ENCODE results near the gene PDE5A.

PDE5A gene

DNA sequence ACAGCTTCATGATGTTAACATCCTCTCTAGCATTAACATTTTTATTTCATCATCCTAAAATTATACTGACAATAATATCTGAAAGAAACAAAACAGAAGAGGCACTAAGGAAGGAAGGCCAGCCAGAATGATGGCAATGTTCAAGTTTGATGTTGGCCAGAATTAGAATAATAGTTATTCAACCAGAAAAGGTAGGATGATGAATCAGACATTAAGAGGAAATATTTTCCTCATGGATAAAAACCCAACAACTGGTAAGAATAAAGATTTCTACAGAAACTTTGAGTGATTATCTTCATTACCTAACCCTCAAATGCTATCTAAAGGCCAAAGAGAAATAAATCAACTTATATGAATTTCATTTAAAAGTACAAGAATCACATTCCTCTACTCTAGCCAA, 105.2 kb downstream of the PDE5A start:
- TF ChIP-seq, protein P1, sequence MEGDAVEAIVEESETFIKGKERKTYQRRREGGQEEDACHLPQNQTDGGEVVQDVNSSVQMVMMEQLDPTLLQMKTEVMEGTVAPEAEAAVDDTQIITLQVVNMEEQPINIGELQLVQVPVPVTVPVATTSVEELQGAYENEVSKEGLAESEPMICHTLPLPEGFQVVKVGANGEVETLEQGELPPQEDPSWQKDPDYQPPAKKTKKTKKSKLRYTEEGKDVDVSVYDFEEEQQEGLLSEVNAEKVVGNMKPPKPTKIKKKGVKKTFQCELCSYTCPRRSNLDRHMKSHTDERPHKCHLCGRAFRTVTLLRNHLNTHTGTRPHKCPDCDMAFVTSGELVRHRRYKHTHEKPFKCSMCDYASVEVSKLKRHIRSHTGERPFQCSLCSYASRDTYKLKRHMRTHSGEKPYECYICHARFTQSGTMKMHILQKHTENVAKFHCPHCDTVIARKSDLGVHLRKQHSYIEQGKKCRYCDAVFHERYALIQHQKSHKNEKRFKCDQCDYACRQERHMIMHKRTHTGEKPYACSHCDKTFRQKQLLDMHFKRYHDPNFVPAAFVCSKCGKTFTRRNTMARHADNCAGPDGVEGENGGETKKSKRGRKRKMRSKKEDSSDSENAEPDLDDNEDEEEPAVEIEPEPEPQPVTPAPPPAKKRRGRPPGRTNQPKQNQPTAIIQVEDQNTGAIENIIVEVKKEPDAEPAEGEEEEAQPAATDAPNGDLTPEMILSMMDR (IDR thresholded peaks at IDR 0.05) = no peak
- no peak overlapping the region for H3K4me3 Mint-ChIP-seq
- H3K27me3 Mint-ChIP-seq (ENCODE audit: low read depth, poor library complexity) = no peaks in the 10 kb centered on the region
- DNase-seq = no peak
- H3K4me1 Mint-ChIP-seq = peaks cover 5% of the 10 kb centered on the region
- no peaks in the 10 kb centered on the region for H3K9me3 Mint-ChIP-seq
- peaks cover 32% of the 10 kb centered on the region for H3K36me3 Mint-ChIP-seq (ENCODE audit: low read depth)
- H3K27ac Mint-ChIP-seq = no peak overlapping the region

DNA sequence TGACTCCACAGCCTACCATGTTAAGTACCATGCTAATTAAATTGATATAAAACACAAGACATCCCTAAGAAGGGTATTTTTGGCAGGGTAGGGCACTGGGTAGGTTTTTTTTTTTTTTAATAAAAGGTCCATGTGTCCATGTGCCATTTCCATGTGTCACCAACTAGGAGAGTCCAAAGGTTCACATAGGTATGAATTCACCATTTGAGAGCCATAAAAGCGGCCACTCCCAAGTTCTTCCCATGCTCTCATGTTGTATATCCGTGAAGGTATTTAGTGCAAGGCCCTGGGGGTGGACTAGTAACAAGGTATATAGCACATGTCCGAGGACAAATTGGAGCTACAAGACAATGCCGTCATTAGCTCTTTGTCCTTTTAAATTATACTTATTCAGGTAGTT, 107.3 kb downstream of the PDE5A start:
- TF ChIP-seq, protein P1 (IDR thresholded peaks at IDR 0.05) = no peak
- DNase-seq = no peak
- Mint-ChIP-seq H3K27ac (no peak overlapping the region), H3K4me1 (no peaks in the 10 kb centered on the region), H3K36me3 (ENCODE audit: low read depth) (peaks cover 37% of the 10 kb centered on the region), H3K4me3 (no peak overlapping the region), H3K27me3 (ENCODE audit: low read depth, poor library complexity) (no peaks in the 10 kb centered on the region), H3K9me3 (no peaks in the 10 kb centered on the region)

DNA sequence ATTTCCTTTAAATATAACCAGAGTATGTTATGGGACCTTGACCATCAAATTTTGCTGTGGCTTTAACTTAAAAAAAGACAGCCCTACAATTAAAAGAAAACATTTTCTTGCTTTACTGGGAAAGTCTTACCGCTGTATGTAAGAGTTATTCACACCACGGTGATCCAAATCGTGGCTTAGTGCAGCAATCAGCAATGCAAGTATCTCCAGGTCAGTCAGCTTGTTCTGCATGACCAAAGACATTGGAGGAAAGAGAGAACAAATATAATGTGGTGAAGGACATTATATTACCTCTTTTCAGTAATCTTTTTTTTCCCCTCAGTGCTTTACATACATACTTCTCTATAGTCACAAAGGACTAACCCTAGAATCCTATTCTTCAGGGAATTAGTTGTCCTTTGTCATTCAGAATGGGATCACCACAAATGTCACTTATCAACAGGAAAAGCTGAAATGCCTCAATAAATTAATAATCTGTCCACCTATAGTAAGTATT, 109.6 kb downstream of the PDE5A start:
- DNase-seq = no peak
- H3K27me3 Mint-ChIP-seq (ENCODE audit: low read depth, poor library complexity) = no peaks in the 10 kb centered on the region
- H3K4me1 Mint-ChIP-seq = no peaks in the 10 kb centered on the region
- H3K27ac Mint-ChIP-seq = no peak overlapping the region
- H3K9me3 Mint-ChIP-seq = no peaks in the 10 kb centered on the region
- TF ChIP-seq, protein P1 (IDR thresholded peaks at IDR 0.05) = no peak
- no peak overlapping the region for H3K4me3 Mint-ChIP-seq
- H3K36me3 Mint-ChIP-seq (ENCODE audit: low read depth) = peaks cover 32% of the 10 kb centered on the region

DNA sequence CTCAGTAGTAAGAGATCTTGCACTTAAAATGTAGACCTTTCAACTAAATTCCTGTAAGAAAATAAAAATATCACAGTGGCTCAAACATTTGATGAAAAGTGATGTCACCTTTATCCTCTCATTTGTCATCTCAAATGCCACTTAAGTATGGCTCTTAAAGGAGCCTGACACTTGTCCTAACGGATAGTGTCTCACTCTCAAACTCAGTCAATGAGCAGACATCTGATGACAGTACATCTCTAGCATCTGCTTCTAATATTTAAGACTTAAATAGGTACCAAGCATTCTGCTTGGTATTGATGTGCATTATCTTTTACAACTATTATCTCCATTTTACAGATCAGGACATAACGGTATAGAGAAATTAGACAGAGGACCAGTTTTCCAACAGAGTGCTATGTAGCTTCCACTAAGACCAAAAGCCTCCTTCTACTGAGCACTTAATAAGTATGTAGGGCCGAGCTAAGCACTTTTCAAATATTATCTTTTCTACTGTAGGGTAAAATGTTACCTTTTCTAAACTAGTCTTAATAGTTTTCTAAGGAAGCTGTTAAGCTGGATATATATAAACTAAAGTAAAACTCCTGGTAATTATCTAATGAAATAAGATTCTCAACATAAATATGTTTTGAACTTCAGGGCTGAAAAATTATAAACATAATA, 110.2 kb downstream of the PDE5A start:
- DNase-seq = no peak
- Mint-ChIP-seq H3K9me3 (no peaks in the 10 kb centered on the region), H3K4me1 (no peaks in the 10 kb centered on the region), H3K4me3 (no peak overlapping the region), H3K27ac (no peak overlapping the region), H3K27me3 (ENCODE audit: low read depth, poor library complexity) (no peaks in the 10 kb centered on the region), H3K36me3 (ENCODE audit: low read depth) (peaks cover 36% of the 10 kb centered on the region)
- TF ChIP-seq, protein P1 (IDR thresholded peaks at IDR 0.05) = no peak

DNA sequence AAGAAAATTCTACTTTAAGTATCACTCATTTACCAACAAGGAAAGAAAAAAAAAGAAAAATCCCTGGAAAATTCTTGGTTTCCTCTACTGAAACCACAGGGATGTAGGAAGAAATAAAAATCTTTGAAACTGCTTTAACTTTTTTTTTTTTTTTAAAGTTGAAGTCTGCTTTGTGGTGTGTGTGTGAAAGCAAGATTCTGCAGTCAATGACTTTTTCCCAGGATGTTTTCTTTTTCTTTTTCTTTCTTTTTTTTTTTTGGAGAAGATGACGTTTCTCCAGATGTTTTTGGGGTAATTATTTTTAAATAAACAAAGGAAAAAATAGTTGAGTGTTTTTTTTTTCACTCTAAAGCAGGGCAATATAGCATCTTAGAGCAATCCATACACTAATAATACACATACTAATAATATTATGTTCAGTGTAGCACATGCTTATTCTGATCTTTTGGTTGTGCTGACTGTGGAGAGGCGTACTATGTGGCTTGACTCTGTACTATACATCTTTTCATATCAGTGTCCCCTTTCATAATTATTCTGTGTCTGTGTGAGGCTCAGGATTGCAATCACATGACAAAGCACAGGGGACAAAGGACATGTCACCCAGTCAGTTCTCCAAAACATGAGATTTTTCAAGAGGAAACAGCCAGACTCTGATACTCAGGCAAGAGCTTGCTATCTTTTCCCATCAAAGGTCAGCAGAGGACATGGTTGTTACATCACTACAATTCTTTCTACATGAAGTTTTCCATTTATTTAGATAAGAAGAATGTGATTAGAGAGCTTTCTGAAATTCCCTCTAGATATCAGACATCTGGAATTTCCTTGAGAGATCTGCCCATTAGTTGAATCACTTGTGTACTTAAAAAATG, 111.0 kb downstream of the PDE5A start:
- no peaks in the 10 kb centered on the region for H3K27me3 Mint-ChIP-seq (ENCODE audit: low read depth, poor library complexity)
- no peak for DNase-seq
- no peak overlapping the region for H3K27ac Mint-ChIP-seq
- no peaks in the 10 kb centered on the region for H3K4me1 Mint-ChIP-seq
- H3K36me3 Mint-ChIP-seq (ENCODE audit: low read depth) = peaks cover 36% of the 10 kb centered on the region
- H3K9me3 Mint-ChIP-seq = no peaks in the 10 kb centered on the region
- no peak overlapping the region for H3K4me3 Mint-ChIP-seq
- TF ChIP-seq, protein P1 (IDR thresholded peaks at IDR 0.05) = no peak

Data from nephron progenitor cell (in vitro differentiated cells).